ENCODE data around the gene CADM2. TPM values are rescaled to one million over a fixed set of nuclear protein-coding genes. Genes with fewer than 3 reads are reported as not detected.
"Not testable (repeated sequence)": the region's sequence is repeated elsewhere in the genome, so short reads cannot be mapped to it uniquely, and the experiment has no call there.

Gene CADM2
- total RNA-seq, 1 donor from 2014 or later = 0.20 TPM

GRCh38 chr3:85455561-85456200, 496.9 kb downstream of the CADM2 start:
- no peak for DNase-seq (ENCODE audit: low read depth in 2 of 2)

- no peak for DNase-seq (ENCODE audit: low read depth in 2 of 2)
Observed at GRCh38 chr3:85474241-85474640, 515.5 kb downstream of the CADM2 start.

- DNase-seq (ENCODE audit: low read depth in 2 of 2) = no peak
Observed at GRCh38 chr3:85475346-85475745, 516.6 kb downstream of the CADM2 start.

- no peak for DNase-seq (ENCODE audit: low read depth in 2 of 2)
Observed at GRCh38 chr3:85476891-85477495, 518.2 kb downstream of the CADM2 start.

GRCh38 chr3:85481411-85482212, 522.8 kb downstream of the CADM2 start:
- DNase-seq (ENCODE audit: low read depth in 2 of 2) = no peak

GRCh38 chr3:85482213-85482490, 523.4 kb downstream of the CADM2 start:
- no peak for DNase-seq (ENCODE audit: low read depth in 2 of 2)

- DNase-seq (ENCODE audit: low read depth in 2 of 2) = no peak
Observed at GRCh38 chr3:85483986-85484385, 525.2 kb downstream of the CADM2 start.

GRCh38 chr3:85487375-85487774, 528.6 kb downstream of the CADM2 start:
- DNase-seq (ENCODE audit: low read depth in 2 of 2) = no peak

GRCh38 chr3:85495602-85496001, 536.8 kb downstream of the CADM2 start:
- no peak for DNase-seq (ENCODE audit: low read depth in 2 of 2)

- no peak for DNase-seq (ENCODE audit: low read depth in 2 of 2)
Observed at GRCh38 chr3:85498177-85498576, 539.4 kb downstream of the CADM2 start.

- no peak for DNase-seq (ENCODE audit: low read depth in 2 of 2)
Observed at GRCh38 chr3:85502148-85502875, 543.5 kb downstream of the CADM2 start.

GRCh38 chr3:85504129-85504784, 545.5 kb downstream of the CADM2 start:
- not testable (repeated sequence) for DNase-seq (ENCODE audit: low read depth in 2 of 2)

GRCh38 chr3:85504785-85505511, 546.2 kb downstream of the CADM2 start:
- DNase-seq (ENCODE audit: low read depth in 2 of 2) = not testable (repeated sequence)

GRCh38 chr3:85507052-85507451, 548.3 kb downstream of the CADM2 start:
- DNase-seq (ENCODE audit: low read depth in 2 of 2) = not testable (repeated sequence)

- DNase-seq (ENCODE audit: low read depth in 2 of 2) = no peak
Observed at GRCh38 chr3:85508659-85509058, 549.9 kb downstream of the CADM2 start.

- DNase-seq (ENCODE audit: low read depth in 2 of 2) = no peak
Observed at GRCh38 chr3:85516146-85516545, 557.4 kb downstream of the CADM2 start.

GRCh38 chr3:85524104-85524503, 565.3 kb downstream of the CADM2 start:
- DNase-seq (ENCODE audit: low read depth in 2 of 2) = no peak

GRCh38 chr3:85525264-85525663, 566.5 kb downstream of the CADM2 start:
- no peak for DNase-seq (ENCODE audit: low read depth in 2 of 2)

- DNase-seq (ENCODE audit: low read depth in 2 of 2) = no peak
Observed at GRCh38 chr3:85533586-85533985, 574.8 kb downstream of the CADM2 start.

GRCh38 chr3:85535517-85535916, 576.7 kb downstream of the CADM2 start:
- no peak for DNase-seq (ENCODE audit: low read depth in 2 of 2)

GRCh38 chr3:85539232-85539631, 580.4 kb downstream of the CADM2 start:
- DNase-seq (ENCODE audit: low read depth in 2 of 2) = no peak

Measured in lung microvascular endothelial cell (primary cell).